Stimulated activated CD4-positive, alpha-beta T cell treated with anti-CD3 and anti-CD28 coated beads, Interleukin-4, amount 100 ng/mL, for 24 hours (primary cell): ENCODE data around the gene APBB2.
"Not testable (repeated sequence)": the region's sequence is repeated elsewhere in the genome, so short reads cannot be mapped to it uniquely, and the experiment has no call there.

Source experiments
- DNase-seq: peaks from one replicate; pipeline ENCODE4 v3.0.0-alpha.2; 2020

APBB2 gene

GRCh38 chr4:41057467-41057866 is 156.9 kb downstream of the APBB2 start:
- DNase-seq, result no peak

- DNase-seq, result no peak
These were observed 162.1 kb downstream of the APBB2 start for GRCh38 chr4:41052287-41052686.

- no peak for DNase-seq
These were observed 163.2 kb downstream of the APBB2 start for GRCh38 chr4:41050880-41051775.

GRCh38 chr4:41050116-41050515 is 164.2 kb downstream of the APBB2 start:
- DNase-seq, result no peak

- DNase-seq, result not testable (repeated sequence)
These were observed 165.2 kb downstream of the APBB2 start for GRCh38 chr4:41049176-41049575.

GRCh38 chr4:41044791-41045190 is 169.6 kb downstream of the APBB2 start:
- no peak for DNase-seq

- no peak for DNase-seq
These were observed 170.2 kb downstream of the APBB2 start for GRCh38 chr4:41044165-41044564.

GRCh38 chr4:41043465-41043864 is 170.9 kb downstream of the APBB2 start:
- no peak for DNase-seq

GRCh38 chr4:41041551-41041950 is 172.8 kb downstream of the APBB2 start:
- no peak for DNase-seq

- no peak for DNase-seq
These were observed 175.0 kb downstream of the APBB2 start for GRCh38 chr4:41039317-41039716.

GRCh38 chr4:41038304-41038703 is 176.0 kb downstream of the APBB2 start:
- DNase-seq, result no peak

GRCh38 chr4:41029098-41029497 is 185.2 kb downstream of the APBB2 start:
- no peak for DNase-seq

- DNase-seq, result no peak
These were observed 185.8 kb downstream of the APBB2 start for GRCh38 chr4:41028392-41029076.

GRCh38 chr4:41026971-41027370 is 187.4 kb downstream of the APBB2 start:
- no peak for DNase-seq

GRCh38 chr4:41025824-41026223 is 188.5 kb downstream of the APBB2 start:
- DNase-seq, result no peak

GRCh38 chr4:41024556-41025491 is 189.5 kb downstream of the APBB2 start:
- no peak for DNase-seq

- DNase-seq, result no peak
These were observed 192.2 kb downstream of the APBB2 start for GRCh38 chr4:41022116-41022515.

- no peak for DNase-seq
These were observed 199.2 kb downstream of the APBB2 start for GRCh38 chr4:41015016-41015675.

- DNase-seq, result no peak
These were observed 200.2 kb downstream of the APBB2 start for GRCh38 chr4:41014158-41014557.

- no peak for DNase-seq
These were observed 200.6 kb downstream of the APBB2 start for GRCh38 chr4:41013746-41014145.

- no peak for DNase-seq
These were observed 201.4 kb downstream of the APBB2 start for GRCh38 chr4:41012911-41013310.

- DNase-seq, result no peak
These were observed 202.0 kb downstream of the APBB2 start for GRCh38 chr4:41012293-41012692.

- DNase-seq, result no peak
These were observed 204.9 kb downstream of the APBB2 start for GRCh38 chr4:41009411-41009810.
